ENCODE results near the gene SARS2.
"Not testable (repeated sequence)": the region's sequence is repeated elsewhere in the genome, so short reads cannot be mapped to it uniquely, and the experiment has no call there.

The SARS2 gene

DNA sequence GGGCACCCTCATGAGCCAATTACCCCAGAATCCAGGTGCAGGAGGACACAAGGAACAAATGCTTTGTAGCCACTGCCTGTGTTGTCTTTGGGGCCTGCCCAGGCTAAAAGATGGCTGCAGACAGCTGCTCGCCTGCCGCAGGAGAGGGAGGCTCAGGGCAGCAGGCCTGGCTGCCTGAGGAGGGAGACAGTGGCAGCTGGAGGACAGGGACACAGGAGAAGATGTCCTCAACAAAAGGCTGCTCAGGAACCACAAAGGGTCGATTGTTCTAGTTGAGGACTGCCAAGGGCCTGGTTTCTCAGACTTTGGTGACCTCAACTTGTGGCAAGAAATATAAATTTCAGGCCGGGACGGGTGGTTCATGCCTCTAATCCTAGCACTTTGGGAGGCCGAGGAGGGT lies 38.8 kb downstream of the SARS2 start:
- no peak for TF ChIP-seq CTCF (conservative IDR thresholded peaks at IDR 0.05; ENCODE audit: low read depth, low read length)
- no peak for DNase-seq (ENCODE audit: low read depth)
- H3K4me3 ChIP-seq (ENCODE audit: low read depth, low read length) = no peak overlapping the region

GRCh38 chr19:38890686-38891085 lies 39.9 kb downstream of the SARS2 start:
- no peak for DNase-seq (ENCODE audit: low read depth)
- no peak for TF ChIP-seq CTCF (conservative IDR thresholded peaks at IDR 0.05; ENCODE audit: low read depth, low read length)
- H3K4me3 ChIP-seq (ENCODE audit: low read depth, low read length) = no peak overlapping the region

DNA sequence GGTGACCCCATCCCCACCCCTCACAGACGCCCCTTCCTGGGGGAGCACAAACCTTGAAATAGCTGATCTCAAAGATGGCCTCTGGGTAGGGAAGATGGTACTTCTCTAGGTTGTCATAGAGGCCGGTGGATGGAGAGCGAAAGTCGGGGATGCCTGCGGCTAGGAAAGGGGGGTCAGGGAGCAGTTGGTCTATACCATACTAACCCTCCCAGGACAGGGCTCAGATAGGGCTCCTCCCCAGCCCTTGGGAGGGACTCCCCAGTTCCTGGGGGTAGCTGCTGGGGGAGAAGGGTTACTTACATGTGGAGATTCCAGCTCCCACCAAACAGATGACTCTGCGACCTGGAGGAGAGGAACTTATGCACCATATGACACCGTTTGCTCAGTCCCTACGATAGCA lies 40.8 kb downstream of the SARS2 start:
- no peak for TF ChIP-seq CTCF (conservative IDR thresholded peaks at IDR 0.05; ENCODE audit: low read depth, low read length)
- no peak overlapping the region for H3K4me3 ChIP-seq (ENCODE audit: low read depth, low read length)
- no peak for DNase-seq (ENCODE audit: low read depth)

DNA sequence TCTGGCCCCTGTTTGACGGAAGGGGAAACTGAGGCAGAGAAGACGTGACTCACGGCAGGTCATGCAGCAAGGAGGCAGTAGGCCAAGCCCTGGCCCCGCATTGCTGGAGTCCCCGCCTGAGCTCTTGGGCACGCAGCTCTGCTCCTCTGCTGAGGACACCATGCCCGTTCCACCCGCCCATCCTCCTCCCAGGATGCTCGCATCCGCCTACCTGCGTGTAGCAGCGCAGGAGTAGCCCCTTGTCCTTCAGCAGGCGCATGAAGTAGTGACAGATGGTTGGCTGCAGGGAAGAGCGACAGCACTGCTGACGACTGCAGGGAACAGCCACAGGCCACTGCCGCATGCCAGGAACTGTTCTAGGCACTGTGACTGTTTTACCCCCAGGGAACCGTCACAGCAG lies 41.7 kb downstream of the SARS2 start:
- no peak for DNase-seq (ENCODE audit: low read depth)
- no peak for TF ChIP-seq CTCF (conservative IDR thresholded peaks at IDR 0.05; ENCODE audit: low read depth, low read length)
- H3K4me3 ChIP-seq (ENCODE audit: low read depth, low read length) = no peak overlapping the region

- DNase-seq (ENCODE audit: low read depth); H3K4me3 ChIP-seq (ENCODE audit: low read depth, low read length): not testable (repeated sequence)
Observed at GRCh38 chr19:38884691-38885090, 45.9 kb downstream of the SARS2 start.

- no peak for DNase-seq (ENCODE audit: low read depth)
- no peak for TF ChIP-seq CTCF (conservative IDR thresholded peaks at IDR 0.05; ENCODE audit: low read depth, low read length)
- no peak overlapping the region for H3K4me3 ChIP-seq (ENCODE audit: low read depth, low read length)
Observed at GRCh38 chr19:38883286-38883685, 47.3 kb downstream of the SARS2 start.

DNA sequence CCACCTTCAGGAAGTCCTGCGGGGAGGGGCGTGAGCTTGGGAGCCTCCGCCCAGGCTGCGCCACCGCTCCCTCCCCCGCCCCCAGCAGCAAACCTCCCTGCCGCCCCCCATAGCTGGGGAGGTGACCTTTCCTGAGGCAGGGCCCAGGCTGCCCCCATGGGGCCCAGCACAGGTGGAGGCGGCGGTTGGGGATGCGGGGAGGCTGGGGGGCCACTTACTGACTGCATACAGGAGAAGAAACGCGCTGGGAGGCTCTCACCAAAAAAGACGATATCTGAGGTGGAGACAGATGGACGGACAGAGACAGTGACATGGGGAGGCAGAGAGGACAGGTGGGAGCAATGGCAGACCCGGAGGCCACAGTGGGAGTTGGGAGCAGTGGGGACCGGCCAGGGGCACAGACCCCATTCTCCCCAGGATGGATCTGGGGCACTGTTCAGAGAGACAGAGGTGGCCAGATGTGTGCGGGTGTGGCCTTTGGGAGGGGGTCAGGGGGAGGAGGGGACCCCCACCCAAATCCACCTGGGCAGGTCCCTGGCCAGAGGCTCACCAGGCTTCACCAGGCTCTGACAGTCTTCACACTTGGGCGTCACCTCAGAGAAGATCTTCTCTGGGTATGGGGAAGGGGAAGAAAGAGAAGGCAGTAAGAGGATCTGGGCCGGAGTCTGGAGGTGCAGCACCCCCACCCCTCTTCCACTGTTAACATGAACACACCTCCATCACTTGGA lies 49.5 kb downstream of the SARS2 start:
- no peak for TF ChIP-seq CTCF (conservative IDR thresholded peaks at IDR 0.05; ENCODE audit: low read depth, low read length)
- H3K4me3 ChIP-seq (ENCODE audit: low read depth, low read length) = no peak overlapping the region
- no peak for DNase-seq (ENCODE audit: low read depth)

Measured in choroid plexus epithelial cell (primary cell).